ENCODE results near the gene SLC36A1. TPM values are rescaled to one million over a fixed set of nuclear protein-coding genes. Genes with fewer than 3 reads are reported as not detected.

Gene SLC36A1
- 9.0 and 10.1 TPM in 2 replicates for total RNA-seq

DNA sequence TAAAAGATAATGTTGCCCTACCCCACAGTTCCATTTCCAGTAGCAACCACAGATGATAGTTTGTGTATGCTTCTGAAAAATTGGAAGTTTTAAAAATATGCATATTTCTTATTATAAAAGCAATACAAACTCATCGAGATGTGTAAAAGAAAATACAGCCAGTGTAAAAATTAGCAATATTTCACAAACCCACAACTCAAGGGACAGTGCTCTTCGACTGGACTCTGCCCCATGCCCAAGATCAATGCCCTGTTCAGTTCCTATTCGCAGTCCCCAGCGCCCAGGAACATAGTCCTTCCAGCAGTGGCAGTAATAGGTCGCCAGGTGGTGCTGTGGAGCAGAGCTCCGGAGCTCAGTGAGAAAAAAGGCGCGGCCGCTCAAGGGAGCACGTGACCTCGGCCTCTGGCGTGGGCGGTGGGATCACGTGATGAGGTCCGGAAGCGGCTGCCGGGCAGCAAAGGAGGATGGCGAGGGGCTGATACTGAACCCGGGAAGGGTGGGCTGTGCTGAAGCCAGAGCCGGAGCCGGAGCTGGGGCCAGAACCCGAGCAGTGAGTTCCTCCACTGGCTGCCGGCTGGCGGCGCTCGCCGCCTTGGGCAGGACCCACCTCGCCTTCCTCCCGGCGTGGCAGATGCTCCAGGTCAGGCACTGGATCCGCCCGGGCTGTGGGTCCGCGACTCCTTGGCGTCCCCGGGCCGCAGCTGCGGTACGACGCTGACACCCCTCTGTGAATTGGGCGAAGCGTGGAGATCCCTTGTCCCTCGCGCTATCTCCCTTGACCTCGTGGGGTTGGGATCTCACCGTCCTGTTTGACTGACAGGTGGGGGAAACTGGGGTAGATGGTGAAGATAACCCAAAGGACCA, at the start of gene SLC36A1:
SLC36A1 (plus strand) TSS at position 430 of the 864 bp plus-strand sequence. CDS start 11,190 bp downstream, outside the sequence.

Other genes starting within 250 kb of the SLC36A1 start
- 18.6 and 18.7 TPM in 2 replicates for gene CCDC69, start 223.5 kb upstream of the SLC36A1 start, total RNA-seq
- gene GM2A, start 194.4 kb upstream of the SLC36A1 start, total RNA-seq, result 27.6 and 28.6 TPM in 2 replicates
- not detected in 2 replicates for gene SLC36A3, start 143.8 kb upstream of the SLC36A1 start, total RNA-seq
- not detected in 2 replicates for gene SLC36A2, start 100.0 kb upstream of the SLC36A1 start, total RNA-seq
- not detected in 2 replicates for gene FAT2, start 143.7 kb downstream of the SLC36A1 start, total RNA-seq
- gene SPARC, start 239.3 kb downstream of the SLC36A1 start, total RNA-seq, result 1,105 and 1,145 TPM in 2 replicates

Data from mammary microvascular endothelial cell (primary cell).